ENCODE results near the gene TEX11.
"Not testable (repeated sequence)": the region's sequence is repeated elsewhere in the genome, so short reads cannot be mapped to it uniquely, and the experiment has no call there.

The TEX11 gene

DNA sequence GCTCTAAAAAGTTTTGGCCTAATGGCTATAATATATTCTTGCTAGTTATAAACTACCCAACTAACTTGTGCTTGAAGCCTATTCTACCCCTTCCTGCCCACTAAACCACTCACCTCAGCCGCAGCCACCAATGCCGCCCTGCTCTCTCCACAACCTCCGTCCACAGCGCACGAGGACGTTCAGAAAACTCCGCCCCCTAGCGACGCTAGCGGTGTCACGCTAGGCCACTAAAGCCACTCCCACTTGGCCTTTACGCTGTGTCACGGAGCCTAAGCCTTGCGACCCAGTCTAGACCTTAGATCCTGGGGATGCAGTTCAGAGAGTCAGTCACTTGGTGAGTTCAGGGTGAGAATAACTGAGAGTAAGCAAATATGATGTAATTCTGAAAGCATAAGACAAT lies at the start of gene TEX11:
TEX11 (minus strand) TSS at position 171 of the 400 bp plus-strand sequence. CDS start 922 bp downstream, outside the sequence.
- no peak for DNase-seq (ENCODE audit: low spot score)

GRCh38 chrX:70954871-70955270 lies 46.4 kb upstream of the TEX11 start:
- no peak for DNase-seq (ENCODE audit: low spot score)

GRCh38 chrX:70924294-70924911 lies 15.9 kb upstream of the TEX11 start:
- DNase-seq (ENCODE audit: low spot score), result no peak

GRCh38 chrX:70922774-70923473 lies 14.4 kb upstream of the TEX11 start:
- no peak for DNase-seq (ENCODE audit: low spot score)

DNA sequence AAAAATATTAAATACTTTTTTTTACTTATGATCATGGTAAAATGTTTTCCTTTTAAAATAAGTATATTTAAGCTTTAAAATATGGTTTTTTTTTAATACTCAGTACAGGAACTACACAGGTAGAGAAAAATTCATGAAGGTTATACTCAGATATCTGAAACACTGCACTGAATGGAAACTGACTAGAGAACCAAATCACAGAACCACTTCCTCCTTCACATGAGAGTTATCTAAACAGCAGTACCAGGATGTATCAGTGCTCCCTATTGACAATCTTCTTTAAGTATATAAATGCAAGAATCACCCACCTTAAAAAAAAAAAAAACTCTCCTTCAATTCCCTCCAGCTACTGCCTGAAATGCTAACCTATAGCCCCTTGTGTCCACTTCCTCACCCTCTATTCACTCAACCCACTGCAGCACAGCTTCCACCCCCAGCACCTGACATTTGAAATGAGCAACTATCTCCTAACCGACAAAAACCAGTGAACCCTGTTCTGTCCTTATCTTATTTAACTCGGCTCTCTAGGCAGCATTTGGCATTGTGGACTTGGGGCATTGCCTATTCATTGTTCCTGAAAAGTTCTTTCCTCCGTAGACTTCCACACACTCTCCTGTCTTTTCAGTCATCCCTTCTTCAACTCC lies 13.3 kb upstream of the TEX11 start:
- DNase-seq (ENCODE audit: low spot score), result no peak

- no peak for DNase-seq (ENCODE audit: low spot score)
Observed at GRCh38 chrX:70916754-70917153, 8.2 kb upstream of the TEX11 start.

DNA sequence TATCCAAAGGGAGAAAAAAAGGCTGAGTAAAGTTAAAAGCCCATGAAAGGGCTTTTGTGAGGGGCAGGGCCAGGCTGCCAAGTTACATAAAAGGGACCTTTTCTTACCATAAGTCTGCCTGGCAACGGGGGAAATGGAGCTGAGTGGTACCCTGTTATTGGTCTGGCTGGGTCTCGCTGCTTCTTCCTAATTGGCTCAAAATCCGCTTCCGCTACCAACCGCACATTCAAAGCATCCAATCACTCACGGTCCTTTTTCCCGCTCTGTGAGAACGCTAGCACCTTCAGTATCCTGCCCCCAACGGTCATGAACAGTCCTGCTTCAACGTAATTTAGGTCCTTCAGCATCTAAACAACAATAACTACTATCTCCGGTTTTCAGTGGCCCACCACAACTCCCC lies 611 bp downstream of the TEX11 start:
- no peak for DNase-seq (ENCODE audit: low spot score)

- DNase-seq (ENCODE audit: low spot score), result no peak
Observed at GRCh38 chrX:70901465-70901864, 7.0 kb downstream of the TEX11 start.

- not testable (repeated sequence) for DNase-seq (ENCODE audit: low spot score)
Observed at GRCh38 chrX:70890441-70890840, 18.1 kb downstream of the TEX11 start.

GRCh38 chrX:70878902-70879301 lies 29.6 kb downstream of the TEX11 start:
- no peak for DNase-seq (ENCODE audit: low spot score)

- no peak for DNase-seq (ENCODE audit: low spot score)
Observed at GRCh38 chrX:70852294-70852693, 56.2 kb downstream of the TEX11 start.

GRCh38 chrX:70844081-70844480 lies 64.4 kb downstream of the TEX11 start:
- DNase-seq (ENCODE audit: low spot score), result not testable (repeated sequence)

DNA sequence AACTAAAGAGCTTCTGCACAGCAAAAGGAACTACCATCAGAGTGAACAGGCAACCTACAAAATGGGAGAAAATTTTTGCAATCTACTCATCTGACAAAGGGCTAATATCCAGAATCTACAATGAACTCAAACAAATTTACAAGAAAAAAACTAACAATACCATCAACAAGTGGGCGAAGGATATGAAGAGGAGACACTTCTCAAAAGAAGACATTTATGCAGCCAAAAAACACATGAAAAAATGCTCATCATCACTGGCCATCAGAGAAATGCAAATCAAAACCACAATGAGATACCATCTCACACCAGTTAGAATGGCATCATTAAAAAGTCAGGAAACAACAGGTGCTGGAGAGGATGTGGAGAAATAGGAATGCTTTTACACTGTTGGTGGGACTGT lies 64.9 kb downstream of the TEX11 start:
- not testable (repeated sequence) for DNase-seq (ENCODE audit: low spot score)

DNA sequence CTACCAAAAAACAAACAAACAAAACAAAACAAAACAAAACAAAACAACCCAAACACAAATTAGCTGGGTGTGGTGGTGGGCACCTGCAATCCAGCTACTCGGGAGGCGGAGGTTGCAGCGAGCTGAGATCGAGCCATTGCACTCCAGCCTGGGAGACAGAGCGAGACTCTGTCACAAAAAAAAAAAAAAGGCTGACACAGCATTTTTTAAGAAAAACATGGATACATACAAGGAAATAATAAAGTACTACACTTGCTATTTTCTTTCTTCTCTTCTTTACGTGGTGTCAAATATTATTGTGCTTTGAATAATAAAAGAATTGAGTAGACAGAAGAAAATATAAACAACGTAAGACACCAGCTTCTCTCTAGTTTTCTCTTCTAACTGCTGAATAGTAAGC lies 73.9 kb downstream of the TEX11 start:
- DNase-seq (ENCODE audit: low spot score), result no peak

GRCh38 chrX:70826715-70827114 lies 81.8 kb downstream of the TEX11 start:
- no peak for DNase-seq (ENCODE audit: low spot score)

GRCh38 chrX:70825366-70825765 lies 83.1 kb downstream of the TEX11 start:
- no peak for DNase-seq (ENCODE audit: low spot score)

- DNase-seq (ENCODE audit: low spot score), result no peak
Observed at GRCh38 chrX:70808942-70809940, 99.3 kb downstream of the TEX11 start.

DNA sequence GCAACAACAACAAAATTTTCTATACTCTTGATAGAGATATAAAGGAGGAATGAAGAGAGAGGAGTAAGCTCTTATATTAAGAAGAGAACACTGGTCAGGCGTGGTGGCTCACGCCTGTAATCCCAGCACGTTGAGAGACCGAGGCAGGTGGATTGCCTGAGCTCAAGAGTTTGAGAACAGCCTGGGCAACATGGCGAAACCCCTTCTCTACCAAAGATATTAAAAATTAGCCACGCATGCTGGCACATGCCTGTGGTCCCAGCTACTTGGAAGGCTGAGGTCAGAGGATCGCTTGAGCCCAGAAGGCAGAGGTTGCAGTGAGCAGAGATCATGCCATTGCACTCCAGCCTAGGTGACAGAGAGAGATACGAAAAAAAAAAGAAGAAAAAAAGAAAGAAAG lies 102.4 kb downstream of the TEX11 start:
- no peak for DNase-seq (ENCODE audit: low spot score)

GRCh38 chrX:70796742-70797141 lies 111.8 kb downstream of the TEX11 start:
- not testable (repeated sequence) for DNase-seq (ENCODE audit: low spot score)

GRCh38 chrX:70774223-70774622 lies 134.3 kb downstream of the TEX11 start:
- DNase-seq (ENCODE audit: low spot score), result no peak

DNA sequence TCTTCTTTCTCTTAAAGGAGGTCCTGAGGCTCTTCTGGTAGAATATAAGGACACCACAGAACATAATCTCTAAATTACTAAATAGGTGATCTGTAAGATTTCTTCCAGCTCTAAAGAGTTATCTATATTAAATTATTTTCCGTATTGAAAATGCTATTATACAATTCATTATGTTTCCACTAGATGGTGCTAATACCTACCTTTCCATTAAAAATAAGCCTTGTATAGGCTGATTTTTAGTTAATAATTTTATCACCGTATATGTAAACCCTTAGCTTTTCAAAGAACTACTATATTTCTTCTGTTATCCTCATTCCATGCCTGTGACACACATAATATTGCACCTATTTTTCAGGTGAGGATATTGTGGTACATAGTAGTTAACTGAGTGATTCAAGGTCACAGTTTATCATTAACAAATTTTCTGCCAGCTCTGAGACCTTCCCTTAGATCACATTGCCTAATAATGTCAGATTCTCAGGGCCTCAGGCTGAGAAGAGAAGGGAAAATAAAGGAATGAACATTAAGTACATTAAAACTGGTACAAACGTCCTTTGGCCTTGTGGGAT lies 138.8 kb downstream of the TEX11 start:
- DNase-seq (ENCODE audit: low spot score), result peak; percentile 10

GRCh38 chrX:70762285-70762684 lies 146.2 kb downstream of the TEX11 start:
- DNase-seq (ENCODE audit: low spot score), result no peak
